Ascending aorta (tissue), 2 donors: ENCODE data around the gene MGLL. TPM values are rescaled to one million over a fixed set of nuclear protein-coding genes. Genes with fewer than 3 reads are reported as not detected.
A peak's percentile ranks its signal among the peaks of the same experiment; 100 is the strongest.

Source experiments
- DNase-seq, 2 donors: peaks; one replicate each; pipeline ENCODE4 v3.0.0-alpha.2; 2019; ENCODE audit warnings: low spot score in 2 of 2
- H3K27ac ChIP-seq, 2 donors: fragments of 200-600 bp; sonication (generic); one replicate each; pipeline ENCODE4 v1.5.1; 2016 to 2017; ENCODE audit warnings: mild to moderate bottlenecking in 1 of 2
- H3K27me3 ChIP-seq: fragments of 200-600 bp; sonication (generic); one replicate; pipeline ENCODE4 v1.5.1; 2017
- H3K36me3 ChIP-seq, 2 donors: fragments of 200-600 bp; sonication (generic); one replicate each; pipeline ENCODE4 v1.5.1; 2016
- H3K4me1 ChIP-seq, 2 donors: fragments of 200-600 bp; sonication (generic); one replicate each; pipeline ENCODE4 v1.5.1; 2016 to 2017; ENCODE audit warnings: mild to moderate bottlenecking in 1 of 2
- H3K4me3 ChIP-seq, 2 donors: fragments of 200-600 bp; sonication (generic); one replicate each; pipeline ENCODE4 v1.5.1; 2016 to 2017; ENCODE audit warnings: mild to moderate bottlenecking in 1 of 2
- H3K9me3 ChIP-seq, 2 donors: fragments of 200-600 bp; sonication (generic); one replicate each; pipeline ENCODE4 v1.5.1; 2016
- intact Hi-C: fragments of 100-400 bp; cut with DNase I; formaldehyde crosslinking; loops from one replicate; pipeline ENCODE4 v1.15.1; 2023
- total RNA-seq: library from RNA; depleted of rRNA; stranded (reverse); fragments of >200 nt; gene quantifications from one replicate; pipeline ENCODE4 v1.1.0, GENCODE V29; 2016
- TF ChIP-seq, protein P1 (sequence below), 3 experiments: fragments of 200-600 bp in 2 of 3; fragments of 450-650 bp in 1 of 3; sonication (generic) in 2 of 3; IDR thresholded peaks; one replicate each; pipeline ENCODE4 v1.5.1; 2016 to 2019; ENCODE audit warnings: antibody characterized with exemption in 3 of 3, mild to moderate bottlenecking in 1 of 3, moderate library complexity in 1 of 3

MGLL gene
- total RNA-seq, 1 donor from 2014 or later = 101 TPM

DNA sequence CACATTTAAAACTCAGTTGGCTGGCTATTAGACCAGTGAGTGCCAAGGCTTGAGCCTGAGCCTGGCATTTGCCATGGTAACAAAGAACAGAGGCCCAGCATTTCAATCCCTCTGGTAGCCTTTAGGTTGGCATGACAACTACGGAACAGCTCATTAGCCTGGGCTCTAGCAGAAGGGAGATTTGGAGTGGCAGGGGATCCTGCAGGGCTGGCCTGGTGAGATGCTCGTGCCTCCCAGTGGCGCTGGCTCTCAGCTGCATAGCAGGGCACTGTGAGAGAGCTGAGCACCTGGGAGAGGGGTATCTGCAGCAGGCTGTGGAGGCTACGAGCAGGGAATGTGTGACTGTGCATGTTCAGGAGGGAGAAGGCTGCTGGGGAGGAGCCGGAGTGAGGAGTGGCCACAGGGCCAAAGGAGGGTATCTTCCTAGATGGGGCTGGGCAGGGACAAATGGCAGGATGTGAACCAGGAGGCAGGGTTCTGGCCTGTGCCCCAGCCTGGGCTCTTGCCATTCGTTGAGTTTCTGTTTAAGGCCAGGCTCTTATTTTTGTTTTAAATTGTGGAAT lies 155.1 kb downstream of the MGLL start:
- no peaks in the 10 kb centered on the region for H3K9me3 ChIP-seq
- intact Hi-C loops = no loop called here
- DNase-seq = peak in 1 of 2 donors; percentile 42
- no peaks in the 10 kb centered on the region for H3K36me3 ChIP-seq
- H3K27ac ChIP-seq = no peak overlapping the region
- no peak overlapping the region for H3K4me3 ChIP-seq
- TF ChIP-seq, protein P1, sequence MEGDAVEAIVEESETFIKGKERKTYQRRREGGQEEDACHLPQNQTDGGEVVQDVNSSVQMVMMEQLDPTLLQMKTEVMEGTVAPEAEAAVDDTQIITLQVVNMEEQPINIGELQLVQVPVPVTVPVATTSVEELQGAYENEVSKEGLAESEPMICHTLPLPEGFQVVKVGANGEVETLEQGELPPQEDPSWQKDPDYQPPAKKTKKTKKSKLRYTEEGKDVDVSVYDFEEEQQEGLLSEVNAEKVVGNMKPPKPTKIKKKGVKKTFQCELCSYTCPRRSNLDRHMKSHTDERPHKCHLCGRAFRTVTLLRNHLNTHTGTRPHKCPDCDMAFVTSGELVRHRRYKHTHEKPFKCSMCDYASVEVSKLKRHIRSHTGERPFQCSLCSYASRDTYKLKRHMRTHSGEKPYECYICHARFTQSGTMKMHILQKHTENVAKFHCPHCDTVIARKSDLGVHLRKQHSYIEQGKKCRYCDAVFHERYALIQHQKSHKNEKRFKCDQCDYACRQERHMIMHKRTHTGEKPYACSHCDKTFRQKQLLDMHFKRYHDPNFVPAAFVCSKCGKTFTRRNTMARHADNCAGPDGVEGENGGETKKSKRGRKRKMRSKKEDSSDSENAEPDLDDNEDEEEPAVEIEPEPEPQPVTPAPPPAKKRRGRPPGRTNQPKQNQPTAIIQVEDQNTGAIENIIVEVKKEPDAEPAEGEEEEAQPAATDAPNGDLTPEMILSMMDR (IDR thresholded peaks at IDR 0.05) = no peak
- peaks cover 5 to 9% of the 10 kb centered on the region in 2 donors for H3K4me1 ChIP-seq
- H3K27me3 ChIP-seq = no peaks in the 10 kb centered on the region

DNA sequence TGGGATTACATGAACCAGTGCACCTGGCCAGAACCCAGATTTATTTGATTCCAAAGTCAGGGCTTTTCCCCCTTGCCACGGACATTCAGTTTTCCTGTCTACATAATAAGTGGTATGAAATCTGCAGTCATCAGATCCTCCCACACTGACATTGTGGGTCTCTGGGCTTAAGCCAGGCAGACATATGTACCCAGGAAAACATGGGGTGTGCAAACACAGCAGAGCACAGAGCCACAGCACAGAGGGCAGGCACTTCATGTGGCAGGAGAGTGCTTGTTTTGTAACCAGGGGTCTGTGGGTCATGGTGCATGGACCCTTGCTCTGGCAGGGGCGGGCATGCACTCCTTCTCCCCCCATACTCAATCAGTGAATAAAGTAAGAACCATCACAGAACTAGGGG lies 155.6 kb downstream of the MGLL start:
- H3K9me3 ChIP-seq = no peaks in the 10 kb centered on the region
- H3K4me3 ChIP-seq = no peak overlapping the region
- H3K27me3 ChIP-seq = no peaks in the 10 kb centered on the region
- peaks cover 3 to 4% of the 10 kb centered on the region in 2 donors for H3K4me1 ChIP-seq
- DNase-seq = peak in 1 of 2 donors; percentile 28
- intact Hi-C loops = no loop called here
- H3K36me3 ChIP-seq = no peaks in the 10 kb centered on the region
- no peak overlapping the region for H3K27ac ChIP-seq
- TF ChIP-seq, protein P1 (IDR thresholded peaks at IDR 0.05) = no peak

DNA sequence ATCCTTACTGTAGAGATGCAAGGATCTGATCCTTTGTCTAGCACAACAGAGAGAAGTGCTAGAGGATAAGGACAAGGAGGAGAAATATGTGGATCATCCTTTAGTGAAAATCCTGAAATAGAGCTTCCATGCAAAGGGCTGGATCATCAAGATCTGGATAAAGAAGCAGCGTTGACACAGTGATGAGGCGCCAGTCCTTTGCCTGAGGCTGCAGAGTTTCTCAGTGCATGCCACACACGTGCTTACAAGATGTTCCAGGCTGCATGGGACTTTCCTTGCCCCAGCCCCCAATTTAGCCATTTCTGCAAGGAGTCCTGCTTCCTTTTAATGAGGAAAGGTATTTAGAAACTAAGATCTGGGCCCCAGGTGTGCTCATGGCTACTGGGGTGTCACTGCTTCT lies 156.7 kb downstream of the MGLL start:
- Histone ChIP-seq H3K4me3 (no peak overlapping the region), H3K4me1 (no peaks in the 10 kb centered on the region), H3K9me3 (no peaks in the 10 kb centered on the region), H3K27me3 (no peaks in the 10 kb centered on the region), H3K27ac (no peak overlapping the region), H3K36me3 (no peaks in the 10 kb centered on the region)
- DNase-seq = peak in 1 of 2 donors; percentile 12
- intact Hi-C loops = no loop called here
- TF ChIP-seq, protein P1 (IDR thresholded peaks at IDR 0.05) = no peak

DNA sequence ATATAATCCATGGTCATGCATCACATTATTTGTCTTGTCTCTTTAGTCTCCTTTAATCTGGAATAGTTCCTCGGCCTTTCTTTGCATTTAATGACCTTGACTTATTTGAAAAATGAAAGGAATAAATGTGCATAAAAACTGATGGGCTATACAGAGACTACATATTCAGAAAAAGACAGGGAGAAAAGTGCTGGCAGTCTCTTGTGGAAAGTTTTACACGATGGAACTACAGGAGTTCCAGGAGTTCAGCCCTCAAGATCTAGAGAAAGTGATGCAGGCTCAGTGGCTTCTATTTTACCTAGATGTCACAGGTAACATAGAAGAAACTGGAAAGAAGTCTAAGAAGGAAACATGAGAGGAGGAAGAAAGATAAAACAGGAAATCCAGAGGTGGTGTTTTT lies 157.2 kb downstream of the MGLL start:
- TF ChIP-seq, protein P1 (IDR thresholded peaks at IDR 0.05) = no peak
- intact Hi-C loops = no loop called here
- H3K4me1 ChIP-seq = no peaks in the 10 kb centered on the region
- DNase-seq = no peak
- H3K27me3 ChIP-seq = no peaks in the 10 kb centered on the region
- no peak overlapping the region for H3K27ac ChIP-seq
- H3K4me3 ChIP-seq = no peak overlapping the region
- H3K36me3 ChIP-seq = no peaks in the 10 kb centered on the region
- no peaks in the 10 kb centered on the region for H3K9me3 ChIP-seq

DNA sequence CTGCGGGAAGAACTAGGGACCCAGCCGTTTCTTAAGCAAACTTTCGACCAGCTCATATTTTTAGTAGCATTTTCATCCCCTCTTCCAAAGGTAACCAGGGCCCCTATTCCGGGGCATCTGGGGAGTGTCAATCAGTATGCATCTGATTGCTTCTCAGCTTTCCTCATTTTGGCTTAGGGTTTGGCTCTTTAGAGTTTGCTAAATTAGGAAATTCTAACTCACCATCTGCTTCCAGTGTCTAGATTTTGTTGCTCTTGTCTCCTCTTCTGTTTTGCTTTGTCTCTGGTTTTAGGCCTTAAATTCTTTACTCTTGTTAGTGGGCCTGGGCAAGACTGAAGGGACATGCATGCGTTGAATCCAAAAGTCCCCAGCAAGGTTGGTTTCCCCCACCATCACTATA lies 159.2 kb downstream of the MGLL start:
- H3K9me3 ChIP-seq = no peaks in the 10 kb centered on the region
- no peaks in the 10 kb centered on the region for H3K4me1 ChIP-seq
- H3K27me3 ChIP-seq = no peaks in the 10 kb centered on the region
- TF ChIP-seq, protein P1 (IDR thresholded peaks at IDR 0.05) = no peak
- H3K36me3 ChIP-seq = no peaks in the 10 kb centered on the region
- H3K4me3 ChIP-seq = no peak overlapping the region
- intact Hi-C loops = no loop called here
- DNase-seq = no peak
- no peak overlapping the region for H3K27ac ChIP-seq

DNA sequence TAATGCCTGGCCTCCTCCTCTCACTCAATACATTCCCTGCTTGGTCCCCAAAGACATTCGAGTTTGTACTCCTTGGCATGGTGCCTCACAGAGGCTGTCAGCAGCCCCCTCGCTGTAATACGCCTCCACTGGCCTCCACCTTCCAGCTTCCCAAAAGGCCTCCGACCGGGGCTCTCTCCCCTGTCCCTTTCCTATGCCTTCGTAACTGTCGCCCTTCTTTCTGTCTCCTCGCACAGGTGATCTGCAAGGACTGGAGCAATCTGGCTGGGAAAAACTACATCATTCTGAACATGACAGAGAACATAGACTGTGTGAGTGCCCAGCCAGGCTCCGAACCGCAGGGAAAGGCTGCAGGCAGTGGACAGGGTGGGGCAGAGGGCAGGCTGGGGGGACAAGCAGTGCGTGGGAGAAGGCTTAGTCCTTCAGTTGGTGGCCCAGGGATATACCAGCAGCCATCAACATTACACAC lies 160.3 kb downstream of the MGLL start:
- no peak overlapping the region for H3K4me3 ChIP-seq
- no peak for DNase-seq

More for the DNA sequence above, 160.3 kb downstream of the MGLL start:
- no peaks in the 10 kb centered on the region for H3K4me1 ChIP-seq
- no peak overlapping the region for H3K27ac ChIP-seq
- H3K27me3 ChIP-seq = no peaks in the 10 kb centered on the region
- TF ChIP-seq, protein P1 (IDR thresholded peaks at IDR 0.05) = no peak
- H3K9me3 ChIP-seq = no peaks in the 10 kb centered on the region
- intact Hi-C loops = no loop called here
- no peaks in the 10 kb centered on the region for H3K36me3 ChIP-seq
